GM19397 (cell line): ENCODE results near the gene PTPRT.

Source experiments
- ATAC-seq: cut with Tn5 transposase; IDR thresholded peaks from one replicate; pipeline ENCODE4 v1.9.1; 2021; ENCODE audit warnings: mild to moderate bottlenecking, moderate library complexity; ENCODE audit not compliant: unreplicated experiment

Gene PTPRT

DNA sequence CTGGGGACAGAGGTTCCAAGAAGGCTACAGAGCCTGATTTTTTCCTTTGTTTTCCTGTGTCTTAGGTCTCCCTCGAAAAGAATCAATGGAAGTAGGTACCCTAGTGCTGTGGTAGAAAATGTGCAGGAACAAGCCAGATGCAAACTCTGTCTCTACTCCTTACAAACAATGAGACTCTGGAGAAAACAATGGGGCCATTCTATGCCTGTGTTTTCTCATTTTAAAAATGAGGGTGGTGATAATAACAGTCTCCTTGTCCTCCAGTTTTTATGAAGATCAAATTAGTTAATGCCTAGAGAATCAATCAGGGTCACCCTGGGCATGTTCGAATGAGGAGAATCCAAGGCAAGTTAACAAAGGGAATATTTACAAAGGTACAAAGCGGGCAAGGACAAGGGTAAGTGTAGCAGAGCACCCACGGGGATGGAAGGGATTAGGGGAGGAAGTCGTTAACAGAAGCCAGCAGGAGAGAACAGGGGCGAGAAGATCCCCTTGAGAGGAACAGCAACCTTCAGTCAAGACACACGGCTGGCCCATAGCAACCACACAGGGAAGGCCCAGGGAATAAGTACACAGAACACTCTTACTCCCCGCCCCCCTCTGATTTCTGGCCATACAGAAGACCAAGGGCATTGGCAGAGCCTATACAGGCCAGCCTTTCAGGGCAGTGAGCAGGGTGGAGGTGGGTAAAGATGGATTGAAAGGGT, 342.8 kb downstream of the PTPRT start:
- ATAC-seq: no peak

DNA sequence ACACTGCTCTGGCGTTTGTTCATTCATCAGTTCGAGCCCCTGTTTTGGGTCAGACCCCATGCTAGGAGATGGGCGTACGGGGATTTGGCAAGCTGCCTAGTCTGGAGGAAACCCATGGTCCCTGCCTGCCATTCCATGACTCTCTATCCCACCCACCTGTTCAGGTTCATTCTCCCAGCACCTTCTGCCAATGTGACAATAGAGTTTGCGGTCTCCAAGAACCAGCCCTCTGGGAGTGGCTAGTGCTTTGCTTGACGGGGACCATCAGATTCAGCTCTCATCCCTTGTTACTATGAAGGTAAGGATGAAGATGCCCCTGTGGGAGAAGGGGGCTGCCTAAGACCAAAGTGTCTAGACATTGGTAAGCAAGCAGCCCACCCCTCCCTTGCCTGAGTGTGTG, 345.0 kb downstream of the PTPRT start:
- no peak for ATAC-seq

DNA sequence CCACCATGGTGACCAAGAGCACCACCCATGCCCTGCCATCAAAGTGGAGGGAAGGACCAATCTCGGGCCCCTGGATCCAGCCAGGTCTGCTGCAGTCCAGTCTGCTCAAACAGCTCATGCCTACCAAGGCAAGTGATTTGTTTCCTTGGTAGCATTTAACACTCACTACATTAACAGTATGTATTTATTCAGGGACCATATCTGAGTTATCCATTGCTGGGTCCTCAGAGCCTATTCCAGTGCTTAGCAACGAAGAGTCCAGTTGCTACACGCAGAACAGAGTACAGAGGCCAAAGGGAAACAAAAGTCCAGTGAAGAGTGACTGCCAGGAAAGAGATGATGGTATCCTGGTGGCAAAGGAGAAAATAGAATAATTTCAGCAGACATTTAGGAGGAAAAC, 352.2 kb downstream of the PTPRT start:
- ATAC-seq: no peak

DNA sequence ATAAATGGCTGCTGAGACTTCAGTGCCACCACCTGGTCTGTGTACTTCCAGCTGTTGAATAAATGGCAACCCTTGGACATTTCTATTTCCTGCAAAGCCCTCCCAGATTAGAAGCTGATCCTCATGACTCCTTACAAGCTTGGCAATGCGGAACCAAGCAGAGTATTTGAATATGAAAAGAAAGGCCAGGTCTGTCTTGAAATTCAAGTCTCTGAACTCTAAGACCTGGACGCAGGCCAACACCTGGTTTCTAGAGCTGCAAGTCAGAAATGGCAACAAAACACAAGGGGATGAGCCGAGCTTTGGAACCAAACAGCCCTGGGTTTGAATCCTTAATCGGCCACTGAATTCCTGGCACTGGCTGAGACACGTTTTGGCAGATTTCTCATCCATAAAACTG, 353.4 kb downstream of the PTPRT start:
- no peak for ATAC-seq

DNA sequence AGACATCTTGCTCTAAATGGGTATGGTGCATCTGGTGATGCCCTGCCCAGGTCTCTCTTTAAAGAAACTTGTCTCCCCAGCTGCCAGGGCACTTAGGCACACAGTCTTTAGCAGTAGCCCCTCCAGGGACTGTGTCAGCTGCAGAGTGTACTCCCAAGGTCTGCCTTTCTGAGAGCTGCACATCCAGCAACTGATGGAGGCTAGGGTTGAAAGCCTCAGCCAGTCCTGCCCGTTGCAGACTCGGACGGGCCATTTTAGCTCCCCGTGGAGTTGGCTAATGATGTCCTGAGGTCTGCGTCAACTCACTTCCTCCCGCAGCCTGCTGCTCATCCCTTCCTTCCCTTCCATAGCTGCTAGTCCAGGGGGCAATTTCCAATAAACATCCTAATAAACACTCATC, 381.8 kb downstream of the PTPRT start:
- no peak for ATAC-seq

DNA sequence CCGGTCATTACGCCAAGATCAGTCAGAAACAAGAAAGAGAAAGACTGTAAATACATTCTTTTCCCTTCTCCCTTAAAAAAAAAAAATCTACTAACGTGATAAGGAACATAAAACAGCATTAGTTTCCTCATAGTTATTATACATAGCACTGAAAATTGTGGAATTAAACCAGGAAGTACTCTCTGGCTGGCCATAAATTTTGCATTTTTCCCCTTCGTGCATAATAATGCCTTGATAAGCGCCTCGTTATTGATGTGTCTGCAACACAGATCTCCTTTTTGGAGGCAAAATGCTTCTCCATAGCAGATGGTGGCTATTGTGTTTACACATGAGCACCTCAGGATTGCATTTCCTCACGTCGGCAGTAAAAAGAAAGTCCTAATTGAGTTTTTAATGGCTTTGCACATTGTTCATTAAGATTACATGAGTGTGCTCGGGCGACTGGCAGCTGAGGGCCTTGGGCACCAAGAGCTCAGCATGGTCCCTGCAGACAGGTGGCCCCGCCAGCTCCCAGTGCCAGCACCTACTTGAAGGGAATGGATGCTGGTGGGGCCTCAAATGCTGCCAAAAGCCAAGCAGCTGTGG, 394.5 kb downstream of the PTPRT start:
- no peak for ATAC-seq

DNA sequence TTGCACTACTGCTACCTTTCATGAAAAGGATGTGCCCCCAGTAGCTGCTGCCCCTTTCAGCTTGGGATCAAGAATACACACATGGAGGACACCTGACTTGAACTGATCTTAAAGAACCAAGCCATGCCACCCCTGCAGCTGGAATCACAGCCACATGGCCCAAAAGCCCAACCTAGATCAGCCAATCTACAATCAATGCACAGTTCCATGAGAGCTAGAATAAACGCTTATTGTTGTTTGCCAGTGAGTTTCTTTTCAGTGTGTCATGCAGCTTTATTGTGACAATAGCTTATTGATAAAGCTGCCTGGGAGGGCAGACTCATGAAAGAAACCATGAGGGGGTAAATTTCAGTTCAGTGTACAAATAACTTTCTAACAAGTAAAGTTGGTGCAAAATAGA, 397.7 kb downstream of the PTPRT start:
- no peak for ATAC-seq

DNA sequence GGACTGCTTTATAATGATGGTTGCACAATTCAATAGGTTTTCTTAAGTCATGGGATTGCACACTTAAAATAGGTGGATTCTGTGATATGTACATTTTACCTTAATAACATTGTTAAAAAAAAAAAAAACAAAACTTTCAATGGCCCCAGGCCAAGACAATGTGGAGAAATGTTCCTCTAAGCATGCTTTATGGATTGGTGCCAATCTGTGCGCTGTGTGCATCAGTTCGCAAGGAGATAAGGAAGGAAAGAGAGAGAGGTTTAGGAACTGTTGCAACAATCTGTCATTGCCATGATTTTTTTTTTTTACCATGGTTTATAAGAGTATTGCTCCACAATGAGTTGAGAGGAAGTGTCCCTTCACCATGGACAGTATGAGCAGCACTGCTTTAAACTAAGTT, 399.6 kb downstream of the PTPRT start:
- no peak for ATAC-seq

DNA sequence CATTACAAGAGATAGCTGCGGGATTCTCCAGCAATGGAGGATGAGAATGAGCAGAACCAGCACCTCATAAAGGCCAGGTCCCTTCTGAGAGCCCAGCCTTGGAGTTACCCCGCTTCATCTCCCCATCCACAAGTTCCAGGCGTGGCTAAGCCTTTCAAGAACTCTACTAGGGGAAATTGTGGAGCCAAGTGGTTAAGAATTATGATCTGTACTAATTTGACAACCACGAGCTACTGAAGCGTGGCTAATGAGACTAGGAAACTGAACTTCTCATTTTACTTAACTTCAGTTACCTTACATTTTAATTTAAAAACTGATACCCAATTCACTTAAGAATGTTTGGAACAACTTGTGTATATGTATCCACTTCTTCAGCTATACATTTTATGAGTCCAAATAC, 401.0 kb downstream of the PTPRT start:
- no peak for ATAC-seq

DNA sequence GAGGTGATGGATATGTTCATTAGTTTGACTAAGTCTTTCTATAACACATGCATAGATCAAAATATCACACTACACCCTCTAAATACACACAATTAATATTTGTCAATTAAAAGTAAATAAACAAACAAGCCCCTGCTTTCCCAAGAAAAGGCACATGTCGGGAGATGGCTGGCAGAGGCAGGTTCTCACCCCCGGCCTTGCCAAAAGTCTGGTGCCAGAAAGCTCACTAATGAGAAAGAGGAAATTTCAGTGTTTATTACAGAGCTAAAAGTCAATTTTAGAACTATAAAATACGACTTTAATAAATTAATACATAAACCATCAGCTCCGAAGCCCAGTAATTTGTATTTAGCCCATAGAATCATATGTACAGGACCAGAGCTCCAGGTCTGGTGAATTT, 404.7 kb downstream of the PTPRT start:
- no peak for ATAC-seq

DNA sequence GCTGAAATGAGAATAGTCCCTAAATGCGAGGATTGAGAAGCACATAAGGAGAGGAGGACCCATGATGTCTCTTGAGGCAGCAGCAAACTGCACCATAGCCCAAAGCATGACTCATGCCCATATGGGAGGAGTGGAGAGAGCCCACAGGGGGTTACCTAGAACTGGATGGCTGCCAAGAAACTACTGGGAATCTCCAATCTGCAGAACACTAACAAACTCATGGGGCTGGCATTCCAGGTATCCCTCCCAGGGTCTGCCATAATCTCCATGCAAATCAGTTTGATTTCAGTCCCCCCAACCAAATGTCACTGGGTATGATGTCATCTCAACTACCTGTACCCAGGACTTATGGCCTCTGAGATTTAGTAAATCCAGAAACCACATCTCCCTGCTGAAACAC, 410.5 kb downstream of the PTPRT start:
- ATAC-seq: no peak

DNA sequence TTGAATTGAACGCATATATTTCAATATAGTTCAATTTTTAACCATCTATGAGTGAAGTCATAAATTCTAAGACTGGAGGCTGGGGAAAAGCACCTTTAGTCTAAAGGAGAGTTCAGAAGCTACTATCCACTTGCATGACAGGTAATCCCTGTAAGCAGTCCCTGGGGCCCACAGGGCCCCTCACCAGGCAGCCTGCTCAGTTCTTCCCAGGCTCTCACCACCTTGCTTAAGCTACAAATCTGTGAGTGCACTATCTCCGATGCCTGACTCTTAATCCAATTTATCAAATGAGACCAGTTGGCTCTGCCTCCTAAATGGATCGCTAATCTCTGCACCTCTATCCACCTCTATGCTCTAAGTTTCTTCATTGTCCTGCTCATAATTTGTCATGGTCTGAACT, 413.8 kb downstream of the PTPRT start:
- no peak for ATAC-seq

DNA sequence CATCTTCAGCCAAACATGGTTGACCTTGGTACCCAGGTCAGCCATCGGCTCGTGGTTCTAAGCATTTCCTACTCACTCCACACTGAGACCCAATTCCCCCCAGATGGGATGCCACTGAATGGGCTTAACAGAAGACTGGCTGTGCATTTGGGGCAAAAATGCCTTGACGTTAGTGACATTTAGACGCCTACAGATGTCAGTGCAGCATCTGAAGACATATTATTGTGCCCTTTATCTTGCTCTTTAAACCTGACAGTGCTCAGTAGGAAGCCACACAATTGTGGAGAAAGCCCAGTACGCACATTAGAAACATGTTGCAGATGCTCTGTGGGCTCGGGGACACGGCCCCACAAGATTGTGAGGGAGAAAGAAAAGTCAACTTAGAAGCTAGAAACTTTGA, 414.7 kb downstream of the PTPRT start:
- no peak for ATAC-seq

DNA sequence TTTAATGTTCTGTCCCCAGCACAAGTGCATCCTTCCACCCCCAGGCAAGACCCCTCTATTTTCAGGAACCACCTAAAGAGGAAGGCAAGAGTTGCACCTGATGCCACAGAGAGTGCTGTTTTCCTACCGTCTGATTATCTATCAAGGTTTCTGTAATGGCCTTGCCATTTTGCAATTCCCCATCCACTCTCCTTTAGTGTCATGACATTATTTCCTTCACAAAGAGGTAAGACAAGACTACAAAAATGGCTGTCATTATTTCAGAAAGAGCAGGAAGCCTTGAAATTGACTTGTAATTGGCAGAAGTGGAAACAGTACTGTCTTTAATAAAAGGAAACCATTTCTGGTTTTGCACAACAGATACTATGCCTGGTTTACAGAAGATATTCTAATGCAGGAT, 426.7 kb downstream of the PTPRT start:
- no peak for ATAC-seq

DNA sequence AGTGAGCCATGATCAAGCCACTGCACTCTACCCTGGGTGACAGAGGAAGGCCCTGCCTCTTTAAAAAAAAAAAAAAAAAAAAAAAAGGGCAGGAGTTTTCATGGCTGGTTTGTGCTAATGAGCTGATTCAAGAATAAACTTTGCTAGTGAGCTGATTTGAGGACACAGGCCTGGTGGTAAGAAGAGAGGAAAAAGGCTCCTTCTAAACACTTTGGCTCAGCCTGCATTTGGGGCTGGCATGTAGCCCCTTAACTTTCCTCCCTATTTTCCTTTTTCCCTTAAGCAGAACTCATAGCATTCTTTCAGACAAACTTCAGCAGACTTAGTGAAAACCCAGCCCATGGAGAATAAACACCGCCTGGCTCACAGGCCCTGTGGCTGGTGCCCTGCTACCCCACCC, 432.7 kb downstream of the PTPRT start:
- no peak for ATAC-seq

DNA sequence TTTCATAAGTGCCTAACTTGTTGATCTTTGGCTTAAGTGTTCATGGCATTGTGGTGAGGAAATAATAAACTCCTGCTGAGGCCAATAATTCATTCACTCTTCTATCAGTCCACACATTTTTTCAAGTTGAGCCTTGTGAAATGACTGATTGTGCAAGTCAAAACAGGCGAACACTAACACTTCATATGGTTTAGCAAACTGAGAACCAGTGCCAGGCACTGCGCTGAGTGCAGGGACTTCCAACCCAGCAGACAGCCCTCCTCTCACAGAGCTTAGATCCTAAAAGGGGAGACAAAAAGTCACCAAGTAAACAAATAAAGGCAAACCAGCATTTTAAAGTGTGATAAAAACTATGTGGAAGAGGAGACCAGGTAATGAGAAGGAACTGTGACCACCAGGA, 435.0 kb downstream of the PTPRT start:
- no peak for ATAC-seq

DNA sequence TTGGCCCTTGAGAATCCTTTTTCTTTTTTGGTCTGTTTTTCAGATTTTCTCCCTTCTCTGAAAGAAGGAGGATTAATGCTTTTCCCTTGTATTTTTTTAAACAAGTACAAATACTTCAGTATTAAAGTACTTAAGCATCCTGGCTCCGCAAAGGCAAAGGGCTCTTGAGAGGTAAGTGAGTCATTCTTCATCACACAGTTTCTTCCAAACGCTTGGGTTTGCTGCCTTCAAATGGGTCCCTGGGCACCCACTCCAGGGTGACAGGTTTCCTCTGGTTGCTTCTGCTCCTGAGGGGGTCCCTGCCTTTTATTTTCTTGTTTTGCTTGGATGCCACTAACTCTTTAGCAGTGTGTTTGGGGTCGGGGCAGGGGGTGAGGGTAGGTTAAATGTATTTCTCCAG, 437.1 kb downstream of the PTPRT start:
- ATAC-seq: no peak

DNA sequence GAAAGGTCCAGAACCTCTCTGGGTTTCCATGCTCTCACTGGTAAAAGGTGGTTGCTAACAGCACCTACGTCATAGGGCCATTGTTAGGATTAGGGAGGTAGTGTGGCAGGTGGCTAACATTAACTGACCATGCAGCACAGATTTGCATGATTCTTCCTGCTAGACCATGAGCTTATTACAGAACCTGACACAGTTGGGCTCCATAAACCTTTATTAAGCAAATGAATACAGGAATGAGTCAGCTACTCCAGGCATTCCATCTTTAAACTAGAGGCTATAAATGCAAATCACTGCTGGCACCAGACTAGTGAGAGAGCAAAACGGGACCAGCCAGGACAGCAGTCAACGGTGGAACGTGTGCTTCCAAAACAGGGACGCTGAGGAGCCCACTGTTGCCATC, 440.1 kb downstream of the PTPRT start:
- no peak for ATAC-seq

DNA sequence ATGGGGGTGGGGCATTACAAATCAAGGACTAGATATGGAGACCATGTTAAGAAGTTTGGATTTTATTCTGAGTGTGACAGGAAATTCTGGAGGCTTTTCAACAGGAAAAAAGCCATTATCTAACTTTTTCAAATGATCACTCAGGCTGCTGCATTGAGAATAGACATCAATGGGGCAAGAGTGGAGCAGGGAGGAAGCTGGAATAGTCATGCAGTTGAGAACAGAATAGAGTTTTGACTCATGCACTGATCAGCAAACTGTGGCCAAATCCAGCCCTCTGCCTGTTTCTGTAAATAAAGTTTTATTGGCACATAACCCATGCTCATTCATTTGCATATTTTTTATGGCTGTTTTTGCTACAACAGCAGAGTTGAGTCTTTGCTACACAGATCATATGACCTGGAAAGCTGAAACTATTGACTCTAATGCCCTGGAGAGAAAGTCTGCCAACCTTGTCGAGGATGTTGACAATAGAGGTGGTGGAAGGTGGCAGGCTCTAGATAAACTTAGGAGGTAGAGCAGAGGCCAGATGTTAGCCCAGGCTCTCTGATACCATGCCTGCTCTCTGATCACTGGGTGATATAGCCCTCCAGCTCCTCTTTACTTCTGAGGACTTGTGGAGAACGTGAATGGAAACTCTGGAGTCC, 441.8 kb downstream of the PTPRT start:
- ATAC-seq: no peak

DNA sequence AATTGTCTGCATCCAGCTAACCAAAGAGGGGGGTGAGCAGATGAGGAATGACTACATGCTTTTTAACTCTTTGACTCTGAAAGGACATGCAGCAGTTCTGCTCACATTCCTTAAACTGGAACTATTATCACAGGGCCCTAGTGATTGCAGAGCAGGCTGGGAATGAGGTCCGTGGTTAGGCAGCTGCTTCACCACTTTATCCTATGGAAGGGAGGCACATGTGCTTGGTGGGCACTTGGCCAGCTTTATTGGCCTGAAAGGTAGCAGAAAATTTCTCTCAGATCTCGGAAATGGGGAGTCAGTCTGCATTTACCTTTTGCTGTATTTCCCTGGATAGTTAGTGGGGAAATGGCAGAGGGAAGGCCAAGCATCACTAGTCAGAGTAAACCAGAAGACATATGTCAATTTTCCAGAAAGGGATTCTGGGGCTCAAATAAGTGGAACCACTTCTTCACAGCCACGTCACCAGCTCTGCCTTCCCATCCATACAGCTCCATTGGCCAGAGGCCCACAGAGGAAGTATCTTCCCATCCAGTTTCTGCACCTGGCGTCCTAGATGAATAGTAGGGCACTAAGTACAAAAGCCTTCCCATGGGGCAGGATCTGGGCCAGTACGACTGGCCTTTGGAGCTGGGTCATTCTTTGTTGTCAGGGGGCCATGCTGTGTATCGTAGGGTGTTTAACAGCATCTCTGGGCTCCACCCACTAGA, 444.8 kb downstream of the PTPRT start:
- no peak for ATAC-seq

DNA sequence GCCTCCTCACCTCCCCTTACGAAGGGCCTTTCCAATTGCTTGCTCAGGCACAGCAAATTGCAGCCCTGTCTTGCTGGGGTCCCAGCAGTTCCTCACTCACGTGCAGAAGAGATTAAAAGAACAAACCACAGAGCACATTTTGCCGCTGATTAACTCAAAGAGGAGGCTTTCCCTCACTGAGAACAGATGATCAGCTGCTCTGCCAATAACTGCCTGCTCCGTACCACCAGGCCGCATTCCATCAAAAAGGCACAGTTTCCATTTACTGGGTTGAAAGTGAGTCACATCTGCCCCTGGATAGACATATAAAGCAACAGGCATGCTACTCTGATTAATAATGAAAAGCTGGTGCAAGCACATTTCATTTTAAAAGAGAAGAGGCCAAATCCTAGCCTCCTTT, 446.8 kb downstream of the PTPRT start:
- ATAC-seq: no peak

DNA sequence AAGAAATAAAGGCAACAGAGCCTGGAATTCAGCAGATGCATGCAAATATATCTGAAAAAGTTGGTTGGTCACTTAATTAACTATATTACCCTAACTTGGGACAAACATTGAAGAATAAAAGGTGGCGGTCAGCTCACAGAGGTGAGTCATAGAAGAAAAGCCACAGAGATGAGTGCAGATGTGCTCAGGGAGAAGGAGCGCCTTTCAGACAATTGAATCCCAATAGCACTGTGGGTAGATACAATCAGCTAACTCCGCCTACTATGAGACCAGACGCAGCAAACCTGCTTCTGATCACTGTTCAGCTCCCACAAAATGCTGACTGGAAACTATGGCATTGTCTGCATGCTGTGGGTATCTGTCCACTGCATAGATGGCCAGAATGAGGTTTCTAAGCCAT, 447.8 kb downstream of the PTPRT start:
- no peak for ATAC-seq
